HEK293 (cell line): ENCODE measurements around the gene HLA-DQB2.

Experiments
- CTCF ChIA-PET: fragments of 350-600 bp; formaldehyde crosslinking; extraction: SDS; loops from one replicate; lab custom pipeline; 2021; ENCODE audit warnings: antibody characterized with exemption; lab: Yijun Ruan, JAX
- POLR2A ChIA-PET: fragments of 300-600 bp; formaldehyde crosslinking; extraction: SDS; loops from one replicate; lab custom pipeline; 2020; ENCODE audit warnings: antibody characterized with exemption, inconsistent platforms; lab: Yijun Ruan, JAX
- H3K27ac ChIP-seq: fragments of 200-500 bp; sonication (Bioruptor generic); 2 replicates; pipeline ENCODE4 v1.5.1; 2014; ENCODE audit warnings: low read depth, low read length, control low read depth, inconsistent platforms; ENCODE audit errors: extremely low read depth
- H3K36me3 ChIP-seq, 2 experiments: fragments of 200-500 bp in 1 of 2; sonication (Bioruptor generic) in 1 of 2; 1 replicate in 1 of 2; 2 replicates in 1 of 2; pipeline ENCODE4 v1.5.1; 2014 to 2017; ENCODE audit warnings: inconsistent platforms in 2 of 2, low read length in 2 of 2; ENCODE audit not compliant: control insufficient read depth in 2 of 2, insufficient read depth in 1 of 2
- H3K4me1 ChIP-seq: fragments of 200-500 bp; sonication (Bioruptor generic); 2 replicates; pipeline ENCODE4 v1.5.1; 2014; ENCODE audit warnings: mild to moderate bottlenecking, low read length, inconsistent platforms; ENCODE audit not compliant: control insufficient read depth, insufficient read depth
- H3K4me3 ChIP-seq: 2 replicates; pipeline ENCODE4 v1.5.1; 2011; ENCODE audit warnings: low read depth, mild to moderate bottlenecking, control low read depth, low read length, moderate library complexity
- H3K9me3 ChIP-seq: fragments of 200-500 bp; sonication (Bioruptor generic); 2 replicates; pipeline ENCODE4 v1.5.1; 2014; ENCODE audit warnings: low read depth, low read length, inconsistent platforms; ENCODE audit not compliant: control insufficient read depth, insufficient read depth
- GLIS1 ChIP-seq: fragments of 450-650 bp; formaldehyde crosslinking; IDR thresholded peaks from 2 replicates; pipeline ENCODE4 v1.5.1; 2016; ENCODE audit warnings: missing biosample characterization, missing genetic modification characterization
- HOXD13 ChIP-seq: sonication (generic); formaldehyde crosslinking; IDR thresholded peaks from 2 replicates; pipeline ENCODE4 v1.8.0; 2022; ENCODE audit warnings: missing genetic modification reagents, borderline replicate concordance
- IKZF3 ChIP-seq: fragments of 450-650 bp; IDR thresholded peaks from 2 replicates; pipeline ENCODE4 v1.5.0; 2018; ENCODE audit warnings: missing biosample characterization, mild to moderate bottlenecking, missing genetic modification characterization, moderate library complexity
- MYNN ChIP-seq: fragments of 450-650 bp; formaldehyde crosslinking; IDR thresholded peaks from 2 replicates; pipeline ENCODE4 v1.5.1; 2016; ENCODE audit warnings: missing biosample characterization, missing genetic modification characterization, borderline replicate concordance
- OVOL3 ChIP-seq: fragments of 450-650 bp; formaldehyde crosslinking; IDR thresholded peaks from 2 replicates; pipeline ENCODE4 v1.5.1; 2016; ENCODE audit warnings: missing biosample characterization, missing genetic modification characterization
- PRDM1 ChIP-seq: fragments of 450-650 bp; formaldehyde crosslinking; IDR thresholded peaks from 2 replicates; pipeline ENCODE4; 2016; ENCODE audit warnings: missing biosample characterization, missing genetic modification characterization
- SP2 ChIP-seq: fragments of 450-650 bp; formaldehyde crosslinking; IDR thresholded peaks from 2 replicates; pipeline ENCODE4 v1.5.1; 2016; ENCODE audit warnings: missing biosample characterization, missing genetic modification characterization
- TRIM28 ChIP-seq: IDR thresholded peaks from 2 replicates; pipeline ENCODE4 v1.6.1; 2011; ENCODE audit warnings: low read length, control low read depth, borderline replicate concordance
- ZBTB48 ChIP-seq: fragments of 450-650 bp; formaldehyde crosslinking; IDR thresholded peaks from 2 replicates; pipeline ENCODE4 v1.5.1; 2016; ENCODE audit warnings: missing biosample characterization, missing genetic modification characterization
- ZFP37 ChIP-seq: fragments of 450-650 bp; formaldehyde crosslinking; IDR thresholded peaks from 2 replicates; pipeline ENCODE4 v1.5.1; 2016; ENCODE audit warnings: missing biosample characterization, missing genetic modification characterization
- ZNF112 ChIP-seq: fragments of 450-650 bp; formaldehyde crosslinking; IDR thresholded peaks from 2 replicates; pipeline ENCODE4 v1.5.0; 2017; ENCODE audit warnings: missing biosample characterization, missing genetic modification characterization
- ZNF121 ChIP-seq: fragments of 450-650 bp; formaldehyde crosslinking; IDR thresholded peaks from 2 replicates; pipeline ENCODE4 v1.5.1; 2016; ENCODE audit warnings: missing biosample characterization, missing genetic modification characterization
- ZNF175 ChIP-seq: fragments of 450-650 bp; formaldehyde crosslinking; IDR thresholded peaks from 2 replicates; pipeline ENCODE4 v1.5.1; 2016; ENCODE audit warnings: missing biosample characterization, missing genetic modification characterization
- ZNF23 ChIP-seq: fragments of 450-650 bp; formaldehyde crosslinking; IDR thresholded peaks from 2 replicates; pipeline ENCODE4 v1.5.1; 2016; ENCODE audit warnings: missing biosample characterization, missing genetic modification characterization, borderline replicate concordance
- ZNF394 ChIP-seq: fragments of 450-650 bp; formaldehyde crosslinking; IDR thresholded peaks from 2 replicates; pipeline ENCODE4 v1.5.1; 2016; ENCODE audit warnings: missing biosample characterization, missing genetic modification characterization, mild to moderate bottlenecking, moderate library complexity, borderline replicate concordance
- ZNF416 ChIP-seq: fragments of 450-650 bp; formaldehyde crosslinking; IDR thresholded peaks from 2 replicates; pipeline ENCODE4 v1.5.1; 2016; ENCODE audit warnings: missing biosample characterization, missing genetic modification characterization
- ZNF433 ChIP-seq: fragments of 450-650 bp; formaldehyde crosslinking; IDR thresholded peaks from 2 replicates; pipeline ENCODE4 v1.5.1; 2016; ENCODE audit warnings: missing biosample characterization, missing genetic modification characterization, low read depth
- ZNF561 ChIP-seq: fragments of 450-650 bp; IDR thresholded peaks from 2 replicates; pipeline ENCODE4 v1.5.1; 2018; ENCODE audit warnings: missing biosample characterization, missing genetic modification characterization, borderline replicate concordance
- ZNF701 ChIP-seq: fragments of 450-650 bp; formaldehyde crosslinking; IDR thresholded peaks from 2 replicates; pipeline ENCODE4 v1.5.1; 2016; ENCODE audit warnings: missing biosample characterization, missing genetic modification characterization
- ZNF76 ChIP-seq: fragments of 450-650 bp; formaldehyde crosslinking; IDR thresholded peaks from 2 replicates; pipeline ENCODE4; 2016; ENCODE audit warnings: low read depth, missing biosample characterization, missing genetic modification characterization, borderline replicate concordance
- ZNF791 ChIP-seq: fragments of 450-650 bp; formaldehyde crosslinking; IDR thresholded peaks from 2 replicates; pipeline ENCODE4 v1.5.1; 2016; ENCODE audit warnings: missing biosample characterization, missing genetic modification characterization
- ZSCAN16 ChIP-seq: fragments of 450-650 bp; formaldehyde crosslinking; IDR thresholded peaks from 2 replicates; pipeline ENCODE4 v1.5.1; 2016; ENCODE audit warnings: missing biosample characterization, missing genetic modification characterization
- TF ChIP-seq, protein P1 (sequence below): fragments of 450-650 bp; formaldehyde crosslinking; IDR thresholded peaks from 2 replicates; pipeline ENCODE4 v1.5.1; 2016; ENCODE audit warnings: missing biosample characterization, missing genetic modification characterization
- TF ChIP-seq, protein P2 (sequence below): fragments of 450-650 bp; formaldehyde crosslinking; IDR thresholded peaks from 2 replicates; pipeline ENCODE4 v1.5.1; 2016; ENCODE audit warnings: missing biosample characterization, missing genetic modification characterization, borderline replicate concordance
- TF ChIP-seq, protein P3 (sequence below): fragments of 450-650 bp; formaldehyde crosslinking; IDR thresholded peaks from 2 replicates; pipeline ENCODE4 v1.5.1; 2017; ENCODE audit warnings: missing biosample characterization, missing genetic modification characterization
- TF ChIP-seq, protein P4 (sequence below): fragments of 450-650 bp; formaldehyde crosslinking; IDR thresholded peaks from 2 replicates; pipeline ENCODE4 v1.5.1; 2017; ENCODE audit warnings: missing biosample characterization, missing genetic modification characterization
- TF ChIP-seq, protein P5 (sequence below): fragments of 450-650 bp; formaldehyde crosslinking; IDR thresholded peaks from 2 replicates; pipeline ENCODE4 v1.5.1; 2016; ENCODE audit warnings: missing biosample characterization, missing genetic modification characterization

HLA-DQB2 gene

DNA sequence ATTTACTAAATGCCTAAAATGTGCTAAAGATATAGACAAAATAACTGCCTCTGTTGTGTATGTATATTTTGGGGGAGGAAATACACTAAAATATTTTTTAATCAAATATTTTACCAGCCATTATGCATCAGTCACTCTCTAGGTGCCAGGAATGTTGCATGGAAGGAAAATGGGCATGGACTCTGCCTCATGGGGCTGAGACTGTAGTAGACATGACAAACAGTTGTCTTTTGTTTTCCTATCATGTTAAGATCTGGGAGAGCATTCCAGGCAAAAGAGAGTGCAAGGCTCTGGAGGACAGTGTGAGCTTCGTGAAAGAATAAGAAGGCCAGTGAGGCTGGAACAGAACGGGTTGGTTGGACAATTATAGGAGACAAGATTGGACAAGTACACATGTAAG lies 27.0 kb upstream of the HLA-DQB2 start:
- TF ChIP-seq ZSCAN16 (no peak), GLIS1 (no peak), ZNF175 (tag by site-specific recombination) (no peak), ZNF121 (tag by site-specific recombination) (no peak), ZNF23 (no peak), SP2 (tag by site-specific recombination) (no peak), ZNF791 (tag by site-specific recombination) (no peak), ZNF701 (tag by site-specific recombination) (no peak), ZNF416 (tag by site-specific recombination) (no peak), ZNF76 (tag by site-specific recombination) (no peak)
- TF ChIP-seq, protein P1, sequence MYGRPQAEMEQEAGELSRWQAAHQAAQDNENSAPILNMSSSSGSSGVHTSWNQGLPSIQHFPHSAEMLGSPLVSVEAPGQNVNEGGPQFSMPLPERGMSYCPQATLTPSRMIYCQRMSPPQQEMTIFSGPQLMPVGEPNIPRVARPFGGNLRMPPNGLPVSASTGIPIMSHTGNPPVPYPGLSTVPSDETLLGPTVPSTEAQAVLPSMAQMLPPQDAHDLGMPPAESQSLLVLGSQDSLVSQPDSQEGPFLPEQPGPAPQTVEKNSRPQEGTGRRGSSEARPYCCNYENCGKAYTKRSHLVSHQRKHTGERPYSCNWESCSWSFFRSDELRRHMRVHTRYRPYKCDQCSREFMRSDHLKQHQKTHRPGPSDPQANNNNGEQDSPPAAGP (tag by site-specific recombination), result no peak
- TF ChIP-seq, protein P2, sequence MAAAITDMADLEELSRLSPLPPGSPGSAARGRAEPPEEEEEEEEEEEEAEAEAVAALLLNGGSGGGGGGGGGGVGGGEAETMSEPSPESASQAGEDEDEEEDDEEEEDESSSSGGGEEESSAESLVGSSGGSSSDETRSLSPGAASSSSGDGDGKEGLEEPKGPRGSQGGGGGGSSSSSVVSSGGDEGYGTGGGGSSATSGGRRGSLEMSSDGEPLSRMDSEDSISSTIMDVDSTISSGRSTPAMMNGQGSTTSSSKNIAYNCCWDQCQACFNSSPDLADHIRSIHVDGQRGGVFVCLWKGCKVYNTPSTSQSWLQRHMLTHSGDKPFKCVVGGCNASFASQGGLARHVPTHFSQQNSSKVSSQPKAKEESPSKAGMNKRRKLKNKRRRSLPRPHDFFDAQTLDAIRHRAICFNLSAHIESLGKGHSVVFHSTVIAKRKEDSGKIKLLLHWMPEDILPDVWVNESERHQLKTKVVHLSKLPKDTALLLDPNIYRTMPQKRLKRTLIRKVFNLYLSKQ (tag by site-specific recombination), result no peak
- TF ChIP-seq, protein P3, sequence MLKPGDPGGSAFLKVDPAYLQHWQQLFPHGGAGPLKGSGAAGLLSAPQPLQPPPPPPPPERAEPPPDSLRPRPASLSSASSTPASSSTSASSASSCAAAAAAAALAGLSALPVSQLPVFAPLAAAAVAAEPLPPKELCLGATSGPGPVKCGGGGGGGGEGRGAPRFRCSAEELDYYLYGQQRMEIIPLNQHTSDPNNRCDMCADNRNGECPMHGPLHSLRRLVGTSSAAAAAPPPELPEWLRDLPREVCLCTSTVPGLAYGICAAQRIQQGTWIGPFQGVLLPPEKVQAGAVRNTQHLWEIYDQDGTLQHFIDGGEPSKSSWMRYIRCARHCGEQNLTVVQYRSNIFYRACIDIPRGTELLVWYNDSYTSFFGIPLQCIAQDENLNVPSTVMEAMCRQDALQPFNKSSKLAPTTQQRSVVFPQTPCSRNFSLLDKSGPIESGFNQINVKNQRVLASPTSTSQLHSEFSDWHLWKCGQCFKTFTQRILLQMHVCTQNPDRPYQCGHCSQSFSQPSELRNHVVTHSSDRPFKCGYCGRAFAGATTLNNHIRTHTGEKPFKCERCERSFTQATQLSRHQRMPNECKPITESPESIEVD, result no peak
- TF ChIP-seq, protein P4, sequence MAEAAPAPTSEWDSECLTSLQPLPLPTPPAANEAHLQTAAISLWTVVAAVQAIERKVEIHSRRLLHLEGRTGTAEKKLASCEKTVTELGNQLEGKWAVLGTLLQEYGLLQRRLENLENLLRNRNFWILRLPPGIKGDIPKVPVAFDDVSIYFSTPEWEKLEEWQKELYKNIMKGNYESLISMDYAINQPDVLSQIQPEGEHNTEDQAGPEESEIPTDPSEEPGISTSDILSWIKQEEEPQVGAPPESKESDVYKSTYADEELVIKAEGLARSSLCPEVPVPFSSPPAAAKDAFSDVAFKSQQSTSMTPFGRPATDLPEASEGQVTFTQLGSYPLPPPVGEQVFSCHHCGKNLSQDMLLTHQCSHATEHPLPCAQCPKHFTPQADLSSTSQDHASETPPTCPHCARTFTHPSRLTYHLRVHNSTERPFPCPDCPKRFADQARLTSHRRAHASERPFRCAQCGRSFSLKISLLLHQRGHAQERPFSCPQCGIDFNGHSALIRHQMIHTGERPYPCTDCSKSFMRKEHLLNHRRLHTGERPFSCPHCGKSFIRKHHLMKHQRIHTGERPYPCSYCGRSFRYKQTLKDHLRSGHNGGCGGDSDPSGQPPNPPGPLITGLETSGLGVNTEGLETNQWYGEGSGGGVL (tag by site-specific recombination), result no peak
- TF ChIP-seq, all 188 proteins: peak for 0
- no peaks in the 10 kb centered on the region for H3K36me3 ChIP-seq

DNA sequence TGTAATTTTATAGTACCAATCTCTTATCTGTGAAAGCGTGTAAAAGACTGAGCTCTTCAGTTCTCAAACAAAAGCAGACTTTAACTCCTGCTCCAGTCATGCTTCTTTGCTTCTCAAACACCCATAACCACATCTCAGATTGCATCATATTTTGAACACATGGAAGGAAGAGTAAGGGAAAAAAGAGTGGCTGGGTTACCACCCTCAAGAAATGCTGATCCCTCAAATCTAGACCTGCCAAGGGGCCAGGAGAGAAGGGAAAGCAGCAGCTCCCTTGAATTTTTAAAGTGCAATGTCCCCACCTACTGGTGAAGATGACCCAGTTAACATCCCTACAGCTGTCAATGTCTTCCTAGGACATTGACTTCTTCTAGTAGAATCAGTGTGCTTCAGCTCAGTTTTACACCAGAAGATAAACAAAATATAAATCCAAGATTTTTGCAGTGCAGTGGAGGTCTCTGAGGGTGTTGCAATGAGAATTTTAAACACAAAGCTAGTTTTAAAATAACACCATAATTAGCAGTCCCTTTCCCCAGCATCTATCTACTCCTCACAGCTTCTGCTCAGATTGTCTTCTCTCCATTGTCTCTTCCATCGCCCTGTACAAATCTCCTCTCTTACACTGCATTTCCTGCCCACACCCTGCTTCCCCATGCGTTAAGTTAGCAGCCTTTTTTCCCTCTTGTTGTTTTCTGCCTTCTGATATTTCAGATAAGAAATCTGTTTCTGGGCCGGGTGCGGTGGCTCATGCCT lies 22.6 kb upstream of the HLA-DQB2 start:
- Histone ChIP-seq H3K27ac (no peak overlapping the region), H3K9me3 (no peaks in the 10 kb centered on the region), H3K4me1 (no peaks in the 10 kb centered on the region), H3K36me3 (no peaks in the 10 kb centered on the region), H3K4me3 (no peak overlapping the region)
- CTCF ChIA-PET, result interaction anchor here (0.5 to 11.3 kb wide), 58 partner anchors 9 to 738 kb away, joined by 3 to 179 read pairs (median 4); partner anchors contain the start of genes HLA-DMA, HLA-DQA1, HLA-DQB1 and TAP2
- POLR2A ChIA-PET, result no interaction called here
- no peak for TF ChIP-seq OVOL3 (tag by site-specific recombination)
- TF ChIP-seq PRDM1 (tag by site-specific recombination), result 0 out of 2 replicates have a peak, but pooled peaks have one; percentile 21
- TF ChIP-seq IKZF3 (tag by site-specific recombination), result no peak
- TF ChIP-seq ZFP37 (tag by site-specific recombination), result no peak
- no peak for TF ChIP-seq ZNF433 (tag by site-specific recombination)
- TF ChIP-seq, protein P5, sequence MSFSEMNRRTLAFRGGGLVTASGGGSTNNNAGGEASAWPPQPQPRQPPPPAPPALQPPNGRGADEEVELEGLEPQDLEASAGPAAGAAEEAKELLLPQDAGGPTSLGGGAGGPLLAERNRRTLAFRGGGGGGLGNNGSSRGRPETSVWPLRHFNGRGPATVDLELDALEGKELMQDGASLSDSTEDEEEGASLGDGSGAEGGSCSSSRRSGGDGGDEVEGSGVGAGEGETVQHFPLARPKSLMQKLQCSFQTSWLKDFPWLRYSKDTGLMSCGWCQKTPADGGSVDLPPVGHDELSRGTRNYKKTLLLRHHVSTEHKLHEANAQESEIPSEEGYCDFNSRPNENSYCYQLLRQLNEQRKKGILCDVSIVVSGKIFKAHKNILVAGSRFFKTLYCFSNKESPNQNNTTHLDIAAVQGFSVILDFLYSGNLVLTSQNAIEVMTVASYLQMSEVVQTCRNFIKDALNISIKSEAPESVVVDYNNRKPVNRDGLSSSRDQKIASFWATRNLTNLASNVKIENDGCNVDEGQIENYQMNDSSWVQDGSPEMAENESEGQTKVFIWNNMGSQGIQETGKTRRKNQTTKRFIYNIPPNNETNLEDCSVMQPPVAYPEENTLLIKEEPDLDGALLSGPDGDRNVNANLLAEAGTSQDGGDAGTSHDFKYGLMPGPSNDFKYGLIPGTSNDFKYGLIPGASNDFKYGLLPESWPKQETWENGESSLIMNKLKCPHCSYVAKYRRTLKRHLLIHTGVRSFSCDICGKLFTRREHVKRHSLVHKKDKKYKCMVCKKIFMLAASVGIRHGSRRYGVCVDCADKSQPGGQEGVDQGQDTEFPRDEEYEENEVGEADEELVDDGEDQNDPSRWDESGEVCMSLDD (tag by site-specific recombination), result no peak
- TF ChIP-seq TRIM28, result peak; percentile 69; the same call in 1 of the 2 replicates
- no peak for TF ChIP-seq ZNF112 (tag by site-specific recombination)
- TF ChIP-seq ZNF561 (tag by site-specific recombination), result 0 out of 2 replicates have a peak, but pooled peaks have one; percentile 32
- peak; percentile 99 for TF ChIP-seq ZBTB48 (tag by site-specific recombination)
- no peak for TF ChIP-seq MYNN (tag by site-specific recombination)
- no peak for TF ChIP-seq HOXD13 (CRISPR knock-in tag)
- TF ChIP-seq ZNF394 (tag by site-specific recombination), result 0 out of 2 replicates have a peak, but pooled peaks have one; percentile 27

More for the DNA sequence above, 27.0 kb upstream of the HLA-DQB2 start:
- no peaks in the 10 kb centered on the region for H3K9me3 ChIP-seq
- no peaks in the 10 kb centered on the region for H3K4me1 ChIP-seq
- ChIA-PET POLR2A (no interaction called here), CTCF (interaction anchor here (0.8 to 11.3 kb wide), 4 partner anchors 23 to 374 kb away, joined by 3 to 179 read pairs (median 49); no protein-coding TSS in a partner anchor)
- no peak overlapping the region for H3K4me3 ChIP-seq
- no peak overlapping the region for H3K27ac ChIP-seq
